Measurements from ENCODE around the gene GAS2L3. TPM values are rescaled to one million over a fixed set of nuclear protein-coding genes. Genes with fewer than 3 reads are reported as not detected.
"Not testable (repeated sequence)": the region's sequence is repeated elsewhere in the genome, so short reads cannot be mapped to it uniquely, and the experiment has no call there.

GAS2L3 gene
- polyA plus RNA-seq: not detected

- Mint-ChIP-seq H3K27me3 (peaks cover 12% of the 10 kb centered on the region), H3K27ac (peak within 1 kb of the TSS in 1 of 3 donors; percentile 75), H3K9me3 (no peaks in the 10 kb centered on the region), H3K4me1 (peaks cover 5 to 9% (median 8%) of the 10 kb centered on the region in 3 donors), H3K36me3 (no peaks in the 10 kb centered on the region), H3K4me3 (peak within 1 kb of the TSS; percentile 86 to 94 (median 89))
Observed at GRCh38 chr12:100573292-100574186, at the start of gene GAS2L3. GAS2L3 (plus strand) TSS chr12:100573684; CDS start chr12:100594905, 21,221 bp downstream.

GRCh38 chr12:100528034-100528433, 45.5 kb upstream of the GAS2L3 start:
- Mint-ChIP-seq H3K36me3 (no peaks in the 10 kb centered on the region), H3K4me1 (no peaks in the 10 kb centered on the region), H3K27me3 (peaks cover 7% of the 10 kb centered on the region), H3K27ac (no peak overlapping the region), H3K9me3 (peaks cover 0 to 3% (median 0%) of the 10 kb centered on the region in 3 donors), H3K4me3 (no peak overlapping the region)

- Mint-ChIP-seq H3K4me1 (no peaks in the 10 kb centered on the region), H3K9me3 (peaks cover 0 to 3% (median 0%) of the 10 kb centered on the region in 3 donors), H3K36me3 (no peaks in the 10 kb centered on the region), H3K27ac (no peak overlapping the region), H3K27me3 (peaks cover 7% of the 10 kb centered on the region), H3K4me3 (no peak overlapping the region)
Observed at GRCh38 chr12:100528471-100529127, 44.9 kb upstream of the GAS2L3 start.

- H3K27me3 Mint-ChIP-seq: peaks cover 8% of the 10 kb centered on the region
Observed at GRCh38 chr12:100529756-100530350, 43.6 kb upstream of the GAS2L3 start.

GRCh38 chr12:100533376-100533775, 40.1 kb upstream of the GAS2L3 start:
- H3K4me3 Mint-ChIP-seq: no peak overlapping the region
- peaks cover 6% of the 10 kb centered on the region for H3K27me3 Mint-ChIP-seq
- no peaks in the 10 kb centered on the region for H3K4me1 Mint-ChIP-seq
- peaks cover 0 to 5% (median 0%) of the 10 kb centered on the region in 3 donors for H3K9me3 Mint-ChIP-seq
- H3K36me3 Mint-ChIP-seq: no peaks in the 10 kb centered on the region
- no peak overlapping the region for H3K27ac Mint-ChIP-seq

More at GRCh38 chr12:100529756-100530350, 43.6 kb upstream of the GAS2L3 start:
- Mint-ChIP-seq H3K36me3 (no peaks in the 10 kb centered on the region), H3K9me3 (peaks cover 0 to 3% (median 0%) of the 10 kb centered on the region in 3 donors), H3K4me1 (no peaks in the 10 kb centered on the region), H3K27ac (no peak overlapping the region), H3K4me3 (no peak overlapping the region)

- Mint-ChIP-seq H3K9me3 (peaks cover 0 to 6% (median 0%) of the 10 kb centered on the region in 3 donors), H3K4me3 (no peak overlapping the region), H3K36me3 (no peaks in the 10 kb centered on the region), H3K27me3 (peaks cover 6% of the 10 kb centered on the region), H3K4me1 (no peaks in the 10 kb centered on the region), H3K27ac (no peak overlapping the region)
Observed at GRCh38 chr12:100534625-100535227, 38.8 kb upstream of the GAS2L3 start.

- H3K27ac Mint-ChIP-seq: no peak overlapping the region
- peaks cover 0 to 3% (median 0%) of the 10 kb centered on the region in 3 donors for H3K9me3 Mint-ChIP-seq
- no peaks in the 10 kb centered on the region for H3K36me3 Mint-ChIP-seq
- H3K27me3 Mint-ChIP-seq: peaks cover 2% of the 10 kb centered on the region
- H3K4me3 Mint-ChIP-seq: no peak overlapping the region
- H3K4me1 Mint-ChIP-seq: no peaks in the 10 kb centered on the region
Observed at GRCh38 chr12:100539202-100539601, 34.3 kb upstream of the GAS2L3 start.

- Mint-ChIP-seq H3K36me3 (no peaks in the 10 kb centered on the region), H3K9me3 (peaks cover 0 to 2% (median 1%) of the 10 kb centered on the region in 3 donors), H3K4me3 (no peak overlapping the region), H3K27ac (no peak overlapping the region), H3K4me1 (no peaks in the 10 kb centered on the region), H3K27me3 (peaks cover 2% of the 10 kb centered on the region)
Observed at GRCh38 chr12:100544165-100544564, 29.3 kb upstream of the GAS2L3 start.

GRCh38 chr12:100545092-100545491, 28.4 kb upstream of the GAS2L3 start:
- peaks cover 0 to 2% (median 0%) of the 10 kb centered on the region in 3 donors for H3K9me3 Mint-ChIP-seq
- no peak overlapping the region for H3K27ac Mint-ChIP-seq
- H3K4me1 Mint-ChIP-seq: no peaks in the 10 kb centered on the region
- H3K4me3 Mint-ChIP-seq: no peak overlapping the region
- H3K27me3 Mint-ChIP-seq: peaks cover 2% of the 10 kb centered on the region
- H3K36me3 Mint-ChIP-seq: no peaks in the 10 kb centered on the region

- Mint-ChIP-seq H3K36me3 (no peaks in the 10 kb centered on the region), H3K27me3 (no peaks in the 10 kb centered on the region), H3K4me1 (no peaks in the 10 kb centered on the region), H3K27ac (no peak overlapping the region), H3K4me3 (no peak overlapping the region), H3K9me3 (no peaks in the 10 kb centered on the region)
Observed at GRCh38 chr12:100553936-100554335, 19.5 kb upstream of the GAS2L3 start.

GRCh38 chr12:100554608-100555077, 18.8 kb upstream of the GAS2L3 start:
- no peaks in the 10 kb centered on the region for H3K4me1 Mint-ChIP-seq
- H3K9me3 Mint-ChIP-seq: no peaks in the 10 kb centered on the region
- H3K27me3 Mint-ChIP-seq: no peaks in the 10 kb centered on the region
- H3K36me3 Mint-ChIP-seq: no peaks in the 10 kb centered on the region
- no peak overlapping the region for H3K27ac Mint-ChIP-seq
- H3K4me3 Mint-ChIP-seq: no peak overlapping the region

- no peaks in the 10 kb centered on the region for H3K36me3 Mint-ChIP-seq
- no peaks in the 10 kb centered on the region for H3K4me1 Mint-ChIP-seq
- H3K4me3 Mint-ChIP-seq: no peak overlapping the region
- H3K27ac Mint-ChIP-seq: no peak overlapping the region
- no peaks in the 10 kb centered on the region for H3K27me3 Mint-ChIP-seq
- no peaks in the 10 kb centered on the region for H3K9me3 Mint-ChIP-seq
Observed at GRCh38 chr12:100555722-100556121, 17.8 kb upstream of the GAS2L3 start.

GRCh38 chr12:100557357-100557756, 16.1 kb upstream of the GAS2L3 start:
- Mint-ChIP-seq H3K9me3 (no peaks in the 10 kb centered on the region), H3K36me3 (no peaks in the 10 kb centered on the region), H3K27me3 (no peaks in the 10 kb centered on the region), H3K27ac (no peak overlapping the region), H3K4me3 (no peak overlapping the region), H3K4me1 (no peaks in the 10 kb centered on the region)

- H3K4me3 Mint-ChIP-seq, H3K27ac Mint-ChIP-seq, H3K4me1 Mint-ChIP-seq, H3K9me3 Mint-ChIP-seq, H3K27me3 Mint-ChIP-seq, H3K36me3 Mint-ChIP-seq: not testable (repeated sequence)
Observed at GRCh38 chr12:100559261-100559660, 14.2 kb upstream of the GAS2L3 start.

GRCh38 chr12:100564090-100564489, 9.4 kb upstream of the GAS2L3 start:
- H3K4me1 Mint-ChIP-seq: no peaks in the 10 kb centered on the region
- peaks cover 1% of the 10 kb centered on the region for H3K36me3 Mint-ChIP-seq
- H3K27me3 Mint-ChIP-seq: peaks cover 1% of the 10 kb centered on the region
- H3K9me3 Mint-ChIP-seq: no peaks in the 10 kb centered on the region
- H3K4me3 Mint-ChIP-seq: no peak overlapping the region
- no peak overlapping the region for H3K27ac Mint-ChIP-seq
